Panc1 (cell line): ENCODE measurements around the gene GKAP1. TPM values are rescaled to one million over a fixed set of nuclear protein-coding genes. Genes with fewer than 3 reads are reported as not detected.

ENCODE experiments used
- ATAC-seq: fragments of 200-7000 bp; cut with Tn5 transposase; 2 replicates; pipeline ENCODE4 v1.9.1; 2020; ENCODE audit warnings: mild to moderate bottlenecking, moderate library complexity
- BruUV-seq: library from RNA; stranded (reverse); fragments of 400-500 nt; replicated peaks from 2 replicates; lab custom pipeline; 2021; lab: Mats Ljungman, UMichigan
- CTCF ChIA-PET: fragments of 300-600 bp; sonication (Branson Sonifier 250); formaldehyde crosslinking; loops from one replicate; lab custom pipeline; 2022; ENCODE audit warnings: antibody characterized with exemption; lab: Charles Lee
- POLR2A ChIA-PET: fragments of 300-600 bp; sonication (Branson Sonifier 250); formaldehyde crosslinking; loops from one replicate; lab custom pipeline; 2022; ENCODE audit warnings: antibody characterized with exemption; lab: Charles Lee
- DNase-seq: peaks from one replicate; pipeline ENCODE4 v3.0.0-alpha.2; 2010; ENCODE audit warnings: low read depth, low spot score
- H3K27ac ChIP-seq: 2 replicates; pipeline ENCODE4 v1.5.1; 2011; ENCODE audit warnings: mild to moderate bottlenecking, low read length, inconsistent platforms
- H3K27me3 ChIP-seq: fragments of 200-500 bp; sonication (Bioruptor generic); 2 replicates; pipeline ENCODE4 v1.6.0; 2014; ENCODE audit warnings: low read length, inconsistent platforms; ENCODE audit not compliant: control insufficient read depth, insufficient read depth
- H3K36me3 ChIP-seq: fragments of 200-500 bp; sonication (Bioruptor generic); 2 replicates; pipeline ENCODE4 v1.5.1; 2014; ENCODE audit warnings: inconsistent platforms, mild to moderate bottlenecking, low read length, moderate library complexity; ENCODE audit not compliant: control insufficient read depth, insufficient read depth
- H3K4me1 ChIP-seq: 2 replicates; pipeline ENCODE4 v1.5.1; 2011; ENCODE audit warnings: inconsistent platforms, mild to moderate bottlenecking, low read length, moderate library complexity; ENCODE audit not compliant: control insufficient read depth, insufficient read depth
- H3K4me3 ChIP-seq, 2 experiments: 2 replicates each; pipeline ENCODE4 v1.5.1; 2011 to 2012; ENCODE audit warnings: low read depth in 2 of 2, low read length in 2 of 2, mild to moderate bottlenecking in 2 of 2, inconsistent platforms in 1 of 2, moderate library complexity in 1 of 2
- H3K9me3 ChIP-seq: fragments of 200-500 bp; sonication (Bioruptor generic); 2 replicates; pipeline ENCODE4 v1.5.1; 2014; ENCODE audit warnings: low read depth, mild to moderate bottlenecking, inconsistent platforms, low read length, moderate library complexity; ENCODE audit not compliant: control insufficient read depth, insufficient read depth
- CTCF ChIP-seq: fragments of 450-650 bp; IDR thresholded peaks from 2 replicates; pipeline ENCODE4 v1.5.1; 2017; ENCODE audit warnings: mild to moderate bottlenecking
- POLR2AphosphoS5 ChIP-seq: IDR thresholded peaks from 2 replicates; pipeline ENCODE4 v1.6.1; 2012; ENCODE audit warnings: mild to moderate bottlenecking, low read depth, low read length, moderate library complexity
- REST ChIP-seq, 2 experiments: IDR thresholded peaks; 2 replicates each; pipeline ENCODE4 v1.6.1; 2011 to 2012; ENCODE audit warnings: low read depth in 2 of 2, control low read depth in 1 of 2, low read length in 1 of 2, mild to moderate bottlenecking in 1 of 2, moderate library complexity in 1 of 2; ENCODE audit not compliant: insufficient read depth in 1 of 2
- SIN3A ChIP-seq: IDR thresholded peaks from 2 replicates; pipeline ENCODE4 v1.6.1; 2012; ENCODE audit warnings: low read depth, mild to moderate bottlenecking, low read length, moderate library complexity, borderline replicate concordance; ENCODE audit not compliant: insufficient read depth
- TCF7L2 ChIP-seq: IDR thresholded peaks from 2 replicates; pipeline ENCODE4 v1.6.1; 2011; ENCODE audit warnings: mild to moderate bottlenecking, low read depth, low read length, inconsistent platforms
- in situ Hi-C: cut with HindIII; loops from 2 replicates; pipeline ENCODE4 v1.10.0; 2016; ENCODE audit warnings: low sequenced_read_pairs, low pct_unique_long_range_greater_than_20kb
- intact Hi-C: fragments of 100-400 bp; cut with micrococcal nuclease; formaldehyde crosslinking; loops from one replicate; pipeline ENCODE4 v1.10.0; 2022; ENCODE audit not compliant: unreplicated experiment
- total RNA-seq: library from RNA; stranded (reverse); gene quantifications from one replicate; pipeline ENCODE4 v1.2.1, GENCODE V29; 2021; ENCODE audit not compliant: unreplicated experiment

Gene GKAP1
- total RNA-seq, 1 experiment from 2014 or later, result 5.2 TPM

- Histone ChIP-seq H3K9me3 (no peaks in the 10 kb centered on the region), H3K27ac (no peak overlapping the region), H3K36me3 (no peaks in the 10 kb centered on the region), H3K27me3 (no peaks in the 10 kb centered on the region), H3K4me1 (no peaks in the 10 kb centered on the region), H3K4me3 (no peak overlapping the region)
- CTCF ChIA-PET, result no interaction called here
- ATAC-seq (no peak), DNase-seq (no peak)
- POLR2A ChIA-PET, result no interaction called here
- intact Hi-C loops (no loop called here), in situ Hi-C loops (no loop called here)
- no peak for TF ChIP-seq SIN3A
- TF ChIP-seq CTCF, result no peak
- TF ChIP-seq REST (IDR thresholded peaks at IDR 0.05; ENCODE audit: insufficient read depth in 1 of 2, low read depth in 2 of 2, low read length in 1 of 2), result no peak
- no peak for TF ChIP-seq POLR2AphosphoS5
- TF ChIP-seq TCF7L2, result no peak
- no TSS peak for BruUV-seq
Observed at GRCh38 chr9:83778164-83778563, 39.4 kb downstream of the GKAP1 start.

GRCh38 chr9:83775932-83776331 is 41.6 kb downstream of the GKAP1 start:
- H3K4me3 ChIP-seq, result no peak overlapping the region
- intact Hi-C loops (no loop called here), in situ Hi-C loops (no loop called here)
- DNase-seq, result no peak
- BruUV-seq, result no TSS peak
- H3K36me3 ChIP-seq, result no peaks in the 10 kb centered on the region
- H3K27me3 ChIP-seq, result no peaks in the 10 kb centered on the region
- ChIA-PET CTCF (no interaction called here), POLR2A (interaction anchor here (0.6 kb wide), 1 partner anchor 1882 kb away, joined by 5 read pairs; no protein-coding TSS in a partner anchor)
- TF ChIP-seq TCF7L2 (no peak), CTCF (no peak)
- ATAC-seq, result no peak
- no peaks in the 10 kb centered on the region for H3K4me1 ChIP-seq
- H3K9me3 ChIP-seq, result no peaks in the 10 kb centered on the region
- no peak overlapping the region for H3K27ac ChIP-seq

GRCh38 chr9:83772860-83773259 is 44.7 kb downstream of the GKAP1 start:
- no peak for DNase-seq
- in situ Hi-C loops, result no loop called here
- H3K27ac ChIP-seq, result no peak overlapping the region
- intact Hi-C loops, result no loop called here
- no TSS peak for BruUV-seq
- ChIA-PET POLR2A (no interaction called here), CTCF (no interaction called here)
- ATAC-seq, result no peak
- no peaks in the 10 kb centered on the region for H3K27me3 ChIP-seq
- H3K4me1 ChIP-seq, result no peaks in the 10 kb centered on the region
- no peaks in the 10 kb centered on the region for H3K9me3 ChIP-seq
- no peak overlapping the region for H3K4me3 ChIP-seq
- no peaks in the 10 kb centered on the region for H3K36me3 ChIP-seq
- TF ChIP-seq POLR2AphosphoS5, result no peak
- TF ChIP-seq TCF7L2, result no peak
